Middle frontal gyrus (tissue), 1 donor: ENCODE measurements around the gene AUP1.
"Not testable (repeated sequence)": the region's sequence is repeated elsewhere in the genome, so short reads cannot be mapped to it uniquely, and the experiment has no call there.

ENCODE experiments used
- DNase-seq: peaks from one replicate; pipeline ENCODE4 v3.0.0-alpha.2; 2015; ENCODE audit warnings: low spot score; ENCODE audit errors: extremely low spot score

AUP1 gene

GRCh38 chr2:74499267-74499939, 30.1 kb downstream of the AUP1 start, which contains the start of gene LBX2:
Gene LBX2, minus strand, starts transcription at chr2:74499603. Its CDS starts 66 bp downstream, at chr2:74499537.
- DNase-seq = no peak

- DNase-seq = no peak
Measured at GRCh38 chr2:74498500-74499266, 30.8 kb downstream of the AUP1 start.

GRCh38 chr2:74497777-74498499, 31.6 kb downstream of the AUP1 start:
- no peak for DNase-seq

- no peak for DNase-seq
Measured at GRCh38 chr2:74496997-74497776, 32.3 kb downstream of the AUP1 start.

- no peak for DNase-seq
Measured at GRCh38 chr2:74495440-74495839, 34.1 kb downstream of the AUP1 start.

GRCh38 chr2:74493546-74493945, 36.0 kb downstream of the AUP1 start:
- DNase-seq = no peak

- DNase-seq = no peak
Measured at GRCh38 chr2:74491648-74492544, 37.6 kb downstream of the AUP1 start.

GRCh38 chr2:74489906-74490305, 39.6 kb downstream of the AUP1 start:
- DNase-seq = no peak

GRCh38 chr2:74488643-74489481, 40.6 kb downstream of the AUP1 start:
- no peak for DNase-seq

- no peak for DNase-seq
Measured at GRCh38 chr2:74486141-74486540, 43.4 kb downstream of the AUP1 start.

- DNase-seq = not testable (repeated sequence)
Measured at GRCh38 chr2:74483675-74484164, 45.8 kb downstream of the AUP1 start.

- peak; percentile 94 for DNase-seq
Measured at GRCh38 chr2:74482801-74483674, 46.5 kb downstream of the AUP1 start, which contains the start of the genes CCDC142 and TTC31. Gene CCDC142, minus strand, starts transcription at chr2:74482998. Its CDS starts 161 bp downstream, at chr2:74482837. Gene TTC31, plus strand, starts transcription at chr2:74483081. Its CDS starts 15 bp downstream, at chr2:74483096.

GRCh38 chr2:74481961-74482800, 47.3 kb downstream of the AUP1 start:
- DNase-seq = peak; percentile 16

- DNase-seq = no peak
Measured at GRCh38 chr2:74481431-74481830, 48.1 kb downstream of the AUP1 start.
